ENCODE data around the gene IQSEC1.

Gene IQSEC1

DNA sequence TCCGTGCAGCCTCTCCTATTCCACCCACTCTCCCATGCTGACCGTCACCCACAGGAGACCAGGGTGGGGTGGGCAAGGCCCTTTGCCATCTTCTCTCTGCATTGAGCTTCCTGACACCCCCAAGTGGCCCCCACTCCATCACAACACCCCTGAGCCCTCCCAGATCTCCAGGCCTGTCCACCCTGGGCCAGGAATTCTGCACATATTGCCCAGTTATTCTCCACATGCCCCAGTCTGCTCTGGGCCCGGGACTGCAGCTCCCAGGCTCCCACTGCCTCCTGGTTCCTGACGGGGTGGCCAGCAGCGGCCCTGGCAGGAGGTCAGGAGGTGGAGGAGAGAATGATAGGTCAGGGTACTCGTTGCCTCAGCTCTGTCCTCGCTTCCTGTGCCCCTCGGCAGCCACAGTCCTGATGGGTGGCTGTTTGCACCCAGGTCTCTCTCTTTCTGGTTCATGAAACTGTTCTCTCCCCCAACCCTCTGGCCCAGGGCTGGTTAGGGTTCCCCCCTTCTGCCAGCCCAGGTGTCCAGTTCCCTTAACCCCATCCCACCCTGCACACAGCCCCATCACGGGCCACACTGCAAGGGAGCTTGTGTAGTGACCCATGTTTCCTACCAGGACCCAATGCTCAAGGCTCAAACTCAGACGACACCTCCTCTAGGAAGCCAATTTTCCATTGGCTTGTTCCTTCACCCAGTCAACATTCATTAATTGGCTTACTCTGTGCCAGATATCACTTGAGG, 47.3 kb downstream of the IQSEC1 start:
- DNase-seq: no peak

GRCh38 chr3:13025090-13025489, 48.1 kb downstream of the IQSEC1 start:
- no peak for DNase-seq

DNA sequence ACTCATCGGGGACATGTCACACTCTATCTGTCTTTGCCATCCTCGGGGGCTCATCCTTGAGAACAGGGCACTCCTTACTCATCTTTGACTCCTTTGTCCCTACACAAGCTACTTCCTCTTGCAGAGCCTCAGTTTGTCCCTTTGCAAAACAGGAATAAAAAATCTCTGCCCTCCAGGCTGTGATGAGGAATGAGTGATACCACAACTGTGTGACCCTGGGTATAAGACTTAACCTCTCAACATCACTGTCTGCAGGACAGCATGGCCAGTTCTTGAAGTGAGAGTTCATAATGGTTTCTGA, 48.5 kb downstream of the IQSEC1 start:
- no peak for DNase-seq

DNA sequence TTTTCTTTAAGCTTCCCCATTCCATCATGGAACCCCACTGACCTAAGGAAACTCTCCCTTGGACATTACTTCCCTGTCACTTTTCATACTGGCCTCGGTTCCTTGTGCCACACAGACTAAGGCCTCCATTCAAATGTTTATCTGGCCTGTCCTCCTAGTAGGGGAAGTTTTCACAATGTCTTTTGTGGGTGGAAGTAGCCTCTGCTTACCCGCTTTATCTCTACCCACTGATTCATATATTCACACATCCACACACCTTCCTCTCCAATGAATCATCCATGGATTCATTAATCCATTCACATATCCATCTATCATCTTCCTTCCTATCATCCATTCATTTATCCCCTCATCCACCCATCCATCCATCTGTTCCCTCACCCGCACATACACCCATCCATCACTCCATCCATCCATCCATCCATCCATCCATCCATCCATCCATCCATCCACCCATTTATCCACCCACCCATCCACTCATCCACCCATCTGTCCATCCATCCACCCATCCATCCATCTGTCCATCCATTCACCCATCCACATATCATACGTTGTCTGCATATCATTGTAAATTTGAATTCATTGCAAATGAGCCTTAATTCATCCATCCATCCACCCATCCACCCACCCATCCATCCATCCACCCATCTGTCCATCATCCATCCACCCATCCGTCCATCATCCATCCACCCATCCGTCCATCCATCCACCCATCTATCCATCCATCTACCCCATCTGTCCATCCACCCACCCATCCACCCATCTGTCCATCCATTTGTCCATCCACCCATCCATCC, 49.1 kb downstream of the IQSEC1 start:
- DNase-seq: no peak

DNA sequence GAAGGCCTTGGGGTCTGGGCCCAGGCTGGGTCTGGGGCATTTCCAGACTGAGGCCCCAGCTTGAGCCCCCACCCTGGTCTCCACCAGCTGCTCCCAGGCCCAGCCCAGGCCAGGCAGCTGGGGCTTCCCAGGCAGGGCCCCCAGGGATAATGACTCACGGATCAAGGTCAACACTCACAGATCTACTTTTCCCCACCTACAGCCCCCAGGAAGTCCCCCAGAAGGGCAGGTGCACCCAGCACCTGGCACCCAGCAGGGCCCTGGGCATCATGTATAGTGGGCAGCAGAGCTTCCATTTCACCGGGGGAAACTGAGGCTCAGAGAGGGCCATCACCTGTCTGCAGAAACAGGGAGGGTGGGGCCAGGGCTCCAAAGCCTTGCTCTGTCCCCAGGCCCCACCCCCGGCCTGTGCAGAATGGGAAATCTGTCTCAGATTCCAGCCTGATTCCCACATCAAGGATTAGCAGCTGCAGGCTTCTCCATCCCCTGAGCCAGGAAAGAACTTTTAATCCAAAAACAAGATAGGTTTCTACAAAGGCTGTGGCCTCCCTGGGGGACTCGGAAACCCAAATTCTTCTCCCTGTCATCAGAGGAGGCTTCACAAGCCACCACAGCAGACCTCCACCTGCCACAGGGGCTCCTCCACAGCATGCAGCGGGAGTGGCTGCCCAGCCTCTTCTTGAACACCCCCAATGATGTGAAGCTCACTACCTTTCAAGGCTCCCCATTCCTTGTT, 49.8 kb downstream of the IQSEC1 start:
- peak; percentile 63 for DNase-seq

- peak; percentile 91 for DNase-seq
These were observed 50.6 kb downstream of the IQSEC1 start for GRCh38 chr3:13022348-13023234.

GRCh38 chr3:13021141-13022114, 51.8 kb downstream of the IQSEC1 start:
- DNase-seq: peak; percentile 81

- no peak for DNase-seq
These were observed 53.0 kb downstream of the IQSEC1 start for GRCh38 chr3:13020159-13020750.

DNA sequence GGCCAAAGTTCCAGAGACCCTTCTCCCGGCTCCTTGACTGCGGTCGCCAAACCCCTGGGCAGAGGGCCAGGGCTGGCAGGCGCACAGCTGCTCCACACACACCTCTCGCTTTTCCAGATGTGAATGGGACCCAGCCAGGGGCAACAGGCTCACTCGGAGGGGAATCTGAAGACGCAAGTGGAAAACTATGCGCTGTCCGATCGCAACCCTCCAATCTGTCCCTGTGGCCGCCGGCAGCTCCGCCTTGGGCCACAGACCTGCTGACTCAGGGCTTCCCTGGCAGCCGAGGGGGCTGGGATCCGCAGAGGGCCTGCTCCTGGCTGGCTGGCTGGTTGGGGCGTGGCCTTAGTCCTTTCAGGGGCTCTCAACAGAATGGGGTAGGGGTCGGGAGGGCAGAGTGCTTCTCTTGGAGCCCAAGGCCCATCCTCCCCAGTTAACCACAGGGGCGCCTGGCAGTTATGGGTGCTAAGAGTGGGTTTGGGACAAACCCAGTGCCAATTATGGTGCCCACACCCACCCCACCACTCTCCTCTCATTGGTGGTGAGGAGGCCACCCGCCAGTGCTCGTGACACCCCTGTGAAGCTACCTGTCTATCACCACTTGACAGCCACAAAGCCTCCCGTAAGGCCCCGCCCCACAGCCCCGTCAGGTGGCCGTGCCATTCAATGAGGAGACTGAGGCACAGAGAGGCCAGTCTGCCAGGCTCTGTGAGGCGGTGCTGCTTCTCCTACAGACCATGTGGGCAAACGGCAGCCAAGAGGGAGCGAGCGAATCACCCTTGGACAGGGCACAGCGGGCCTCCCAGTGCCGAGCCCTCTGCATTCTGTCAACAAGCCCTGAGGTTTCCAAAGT, 53.8 kb downstream of the IQSEC1 start:
- DNase-seq: peak; percentile 90

GRCh38 chr3:13018561-13019242, 54.5 kb downstream of the IQSEC1 start:
- DNase-seq: no peak

DNA sequence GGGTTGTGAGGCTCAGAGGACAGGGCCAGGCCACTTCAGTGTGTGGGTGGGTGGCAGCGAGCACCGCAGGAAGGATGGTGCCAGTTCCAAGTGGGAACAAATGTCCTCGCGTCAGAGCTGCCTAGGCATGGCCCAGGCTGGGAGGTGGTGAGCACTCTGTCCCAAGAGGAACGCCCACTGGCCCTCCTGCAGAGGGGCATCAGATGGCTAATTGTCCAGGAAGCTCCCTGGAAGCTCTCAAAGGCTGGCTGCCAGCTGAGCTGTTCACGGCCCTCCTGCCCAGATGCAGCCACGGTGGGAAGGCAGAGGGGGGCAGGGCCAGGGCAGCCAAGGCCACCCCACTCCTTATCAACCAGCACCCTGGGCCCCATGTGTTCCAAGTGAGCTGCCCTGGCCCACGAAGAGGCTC, 55.2 kb downstream of the IQSEC1 start:
- DNase-seq: no peak

DNA sequence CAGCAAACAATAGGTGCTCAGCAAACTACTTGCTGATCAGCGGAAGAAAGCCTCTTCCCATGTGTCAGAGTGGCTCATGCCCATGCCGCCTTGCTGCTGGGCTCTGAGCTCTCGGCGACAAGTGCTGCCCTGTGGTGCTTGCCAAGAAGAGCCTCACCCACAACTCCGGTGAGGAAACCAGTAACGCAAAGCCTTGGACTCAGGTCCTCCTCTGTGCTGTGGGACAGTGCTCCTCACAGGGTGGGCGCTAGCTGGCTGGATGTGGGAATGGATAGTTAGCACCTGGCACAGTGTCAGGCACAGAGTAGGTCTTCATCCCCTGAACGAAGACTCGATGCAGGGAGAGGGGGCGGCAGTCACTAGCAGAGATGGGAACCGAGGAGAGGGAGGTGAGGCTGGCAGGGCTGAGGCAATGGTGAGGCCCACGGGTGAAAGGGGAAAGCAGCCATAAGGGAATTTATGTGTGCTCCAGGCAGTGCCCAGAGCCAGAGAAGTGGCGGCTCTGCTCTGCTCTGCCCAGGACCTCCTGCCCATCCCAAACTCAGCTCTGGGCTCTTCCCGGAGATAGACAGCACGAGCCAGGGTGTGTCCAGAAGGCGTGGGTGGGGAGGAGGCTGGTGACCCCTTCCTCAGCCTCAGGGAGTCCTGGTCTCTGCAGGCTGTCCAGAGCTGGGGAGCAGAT, 55.7 kb downstream of the IQSEC1 start:
- DNase-seq: no peak

DNA sequence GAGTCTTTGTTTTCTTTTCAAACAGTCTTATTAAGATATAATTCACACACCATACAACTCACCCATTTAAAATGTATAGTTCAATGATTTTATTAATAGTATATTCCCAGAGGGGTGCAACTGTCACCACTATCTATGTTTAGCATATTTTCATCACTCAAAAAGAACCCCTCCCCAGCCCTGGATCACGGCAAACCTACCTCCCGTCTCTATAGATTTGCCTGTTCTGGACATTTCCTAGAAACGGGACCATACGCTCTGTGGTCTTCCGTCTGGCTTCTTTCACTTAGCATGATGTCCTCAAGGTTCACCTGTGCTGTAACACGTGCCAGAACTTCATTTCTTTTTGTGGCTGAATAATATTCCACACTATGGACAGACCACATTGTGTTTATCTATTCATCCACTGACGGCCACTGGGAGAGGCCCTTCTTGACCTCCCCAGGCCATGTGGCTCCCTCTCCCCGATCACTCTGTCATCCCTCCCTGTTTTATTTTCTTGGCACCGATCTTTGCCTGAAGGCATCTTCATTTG, 56.4 kb downstream of the IQSEC1 start:
- no peak for DNase-seq

- no peak for DNase-seq
These were observed 57.0 kb downstream of the IQSEC1 start for GRCh38 chr3:13016083-13016720.

DNA sequence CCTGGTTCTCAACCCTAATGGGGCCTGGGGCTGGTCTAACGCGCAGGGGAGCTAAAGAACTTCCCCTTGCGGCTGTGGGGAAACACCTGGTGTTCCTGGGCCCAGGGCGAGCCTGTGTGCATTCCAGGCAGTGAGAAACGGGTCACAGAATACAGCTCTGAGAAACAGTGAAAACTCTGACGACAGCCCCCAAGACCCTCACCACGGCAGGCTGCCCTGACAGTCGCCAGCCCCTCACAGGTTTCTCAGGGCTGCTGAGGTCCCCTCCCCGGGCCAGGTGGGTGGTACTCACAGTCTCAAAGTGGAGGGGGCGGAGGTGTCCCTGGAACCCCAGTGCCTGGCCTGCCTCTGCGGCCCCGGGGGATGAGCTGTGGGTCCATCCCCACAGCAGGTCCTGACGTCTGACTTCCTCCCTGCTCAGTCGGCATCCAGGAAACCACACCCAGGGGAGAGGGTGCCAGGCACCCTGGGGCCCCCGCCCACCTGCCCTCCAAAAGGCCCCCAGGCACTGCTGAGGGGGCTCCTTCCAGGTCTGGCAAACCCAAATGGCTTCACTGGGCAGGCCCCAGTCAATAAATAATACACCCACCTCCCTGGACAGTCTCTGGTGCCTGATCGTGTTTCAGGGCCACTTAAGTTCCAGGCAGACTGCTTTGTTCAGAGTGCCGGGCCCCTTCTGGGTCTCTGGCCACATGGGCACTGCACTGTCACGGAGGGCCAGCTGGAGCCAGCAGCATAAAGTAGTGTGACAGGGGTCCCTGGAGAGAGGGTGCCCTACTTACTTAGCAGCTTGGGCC, 57.7 kb downstream of the IQSEC1 start:
- no peak for DNase-seq

GRCh38 chr3:13014755-13015285, 58.4 kb downstream of the IQSEC1 start:
- DNase-seq: no peak

All from right forelimb (tissue), 1 donor.